MM.1S (cell line): ENCODE data around the gene RFPL4AL1.
"Not testable (repeated sequence)": the region's sequence is repeated elsewhere in the genome, so short reads cannot be mapped to it uniquely, and the experiment has no call there.

Experiments used
- CTCF ChIP-seq: fragments of 300-600 bp; sonication (generic); IDR thresholded peaks from 2 replicates; pipeline ENCODE4 v1.5.1; 2016; ENCODE audit warnings: antibody characterized with exemption, low read length, mixed read lengths
- EZH2 ChIP-seq: fragments of 300-600 bp; sonication (generic); optimal IDR thresholded peaks from 2 replicates; pipeline ENCODE3; 2017; ENCODE audit warnings: low read depth, mild to moderate bottlenecking, antibody characterized with exemption, low read length, mixed read lengths

DNA sequence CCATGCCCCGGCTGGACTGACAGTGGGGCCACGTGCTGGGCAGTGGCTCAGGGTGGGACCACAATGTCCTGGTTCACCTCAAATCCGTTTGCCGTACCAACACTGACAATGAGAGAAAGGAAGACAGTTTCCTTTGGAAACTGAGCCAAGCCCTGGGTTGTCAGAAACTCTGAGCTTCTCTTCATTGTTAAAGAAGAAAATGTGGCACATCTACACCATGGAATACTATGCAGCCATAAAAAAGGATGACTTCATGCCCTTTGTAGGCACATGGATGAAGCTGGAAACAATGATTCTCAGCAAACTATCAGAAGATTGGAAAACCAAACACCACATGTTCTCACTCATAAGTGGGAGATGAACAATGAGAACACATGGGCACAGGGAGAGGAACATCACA lies 12.1 kb upstream of the RFPL4AL1 start:
- not testable (repeated sequence) for TF ChIP-seq CTCF, EZH2
